ENCODE measurements around the gene LGALS3BP. TPM values are rescaled to one million over a fixed set of nuclear protein-coding genes. Genes with fewer than 3 reads are reported as not detected.

The LGALS3BP gene
- total RNA-seq, 1 experiment from 2014 or later, result 507 TPM

GRCh38 chr17:78988152-78988551 lies 8.4 kb upstream of the LGALS3BP start:
- POLR2A ChIA-PET (ENCODE audit: unreplicated experiment), result interaction anchor here (0.7 kb wide), 1 partner anchor 9 kb away, joined by 23 read pairs; the partner anchor contains the start of gene LGALS3BP
- Histone ChIP-seq H3K9me2 (ENCODE audit: insufficient read depth) (no peaks in the 10 kb centered on the region), H3K4me1 (replicated peaks; ENCODE audit: insufficient read depth) (peaks cover 30% of the 10 kb centered on the region), H3K36me3 (ENCODE audit: low read depth) (peaks cover 9% of the 10 kb centered on the region), H3F3A (ENCODE audit: insufficient read depth, low read depth) (peaks cover 45% of the 10 kb centered on the region), H4K20me1 (ENCODE audit: insufficient read depth) (no peaks in the 10 kb centered on the region), H3K27me3 (ENCODE audit: insufficient read depth, low read depth) (no peaks in the 10 kb centered on the region), H3K27ac (peak overlapping the region; percentile 88), H3K9me3 (ENCODE audit: insufficient read depth, low read depth) (no peaks in the 10 kb centered on the region), H3K79me2 (ENCODE audit: low read depth) (peaks cover 6% of the 10 kb centered on the region), H3K4me3 (no peak overlapping the region), H2AFZ (no peak overlapping the region), H3K4me2 (peak overlapping the region; percentile 72)
- intact Hi-C loops (cut with micrococcal nuclease; ENCODE audit: unreplicated experiment), result no loop called here
- BruUV-seq (replicated peaks), result no TSS peak
- TF ChIP-seq CTCF (conservative IDR thresholded peaks at IDR 0.05) (no peak), EZH2 (IDR thresholded peaks at IDR 0.05; ENCODE audit: low read depth) (no peak)
- no peak for DNase-seq
- CTCF ChIA-PET, result interaction anchor here (0.7 kb wide), 1 partner anchor 199 kb away, joined by 3 read pairs; no protein-coding TSS in a partner anchor

- Histone ChIP-seq H3K27ac (peak overlapping the region; percentile 88), H3K4me3 (peak overlapping the region; percentile 48; the same call in 1 of the 2 replicates), H2AFZ (peak overlapping the region; percentile 70; the same call in 1 of the 2 replicates), H3K9me2 (ENCODE audit: insufficient read depth) (no peaks in the 10 kb centered on the region), H4K20me1 (ENCODE audit: insufficient read depth) (no peaks in the 10 kb centered on the region), H3K9me3 (ENCODE audit: insufficient read depth, low read depth) (no peaks in the 10 kb centered on the region), H3K27me3 (ENCODE audit: insufficient read depth, low read depth) (no peaks in the 10 kb centered on the region), H3K4me2 (peak overlapping the region; percentile 72), H3K36me3 (ENCODE audit: low read depth) (no peaks in the 10 kb centered on the region; the same call in 1 of the 2 replicates), H3K79me2 (ENCODE audit: low read depth) (no peaks in the 10 kb centered on the region), H3F3A (ENCODE audit: insufficient read depth, low read depth) (peaks cover 45% of the 10 kb centered on the region), H3K4me1 (replicated peaks; ENCODE audit: insufficient read depth) (peaks cover 30% of the 10 kb centered on the region)
- intact Hi-C loops (cut with micrococcal nuclease; ENCODE audit: unreplicated experiment), result loop anchor here (2.0 kb wide), 3 partner anchors 30 to 96 kb away; no protein-coding TSS in a partner anchor
- BruUV-seq (replicated peaks), result TSS peak; percentile 26
- CTCF ChIA-PET, result interaction anchor here (0.7 to 1.2 kb wide), 5 partner anchors 9 to 729 kb away, joined by 3 to 4 read pairs (median 3); no protein-coding TSS in a partner anchor
- POLR2A ChIA-PET (ENCODE audit: unreplicated experiment), result interaction anchor here (0.6 to 1.5 kb wide), 4 partner anchors 10 to 1914 kb away, joined by 3 to 9 read pairs (median 3); no protein-coding TSS in a partner anchor
- TF ChIP-seq CTCF (conservative IDR thresholded peaks at IDR 0.05) (no peak), EZH2 (IDR thresholded peaks at IDR 0.05; ENCODE audit: low read depth) (no peak)
- DNase-seq, result peak; percentile 41 to 67
Observed at GRCh38 chr17:78986649-78987328, 7.1 kb upstream of the LGALS3BP start.

GRCh38 chr17:78986048-78986648 lies 6.4 kb upstream of the LGALS3BP start:
- Histone ChIP-seq H3K9me3 (ENCODE audit: insufficient read depth, low read depth) (no peaks in the 10 kb centered on the region), H3F3A (ENCODE audit: insufficient read depth, low read depth) (peaks cover 45% of the 10 kb centered on the region), H3K27ac (peak overlapping the region; percentile 88), H3K79me2 (ENCODE audit: low read depth) (no peaks in the 10 kb centered on the region), H3K27me3 (ENCODE audit: insufficient read depth, low read depth) (no peaks in the 10 kb centered on the region), H4K20me1 (ENCODE audit: insufficient read depth) (no peaks in the 10 kb centered on the region), H3K4me1 (replicated peaks; ENCODE audit: insufficient read depth) (peaks cover 30% of the 10 kb centered on the region), H2AFZ (peak overlapping the region; percentile 70; the same call in 1 of the 2 replicates), H3K36me3 (ENCODE audit: low read depth) (no peaks in the 10 kb centered on the region; the same call in 1 of the 2 replicates), H3K9me2 (ENCODE audit: insufficient read depth) (no peaks in the 10 kb centered on the region), H3K4me3 (peak overlapping the region; percentile 48; the same call in 1 of the 2 replicates), H3K4me2 (peak overlapping the region; percentile 72)
- no peak for DNase-seq
- intact Hi-C loops (cut with micrococcal nuclease; ENCODE audit: unreplicated experiment), result loop anchor here (2.0 kb wide), 3 partner anchors 31 to 97 kb away; no protein-coding TSS in a partner anchor
- ChIA-PET CTCF (interaction anchor here (0.6 to 1.2 kb wide), 6 partner anchors 10 to 729 kb away, joined by 3 to 4 read pairs (median 3); no protein-coding TSS in a partner anchor), POLR2A (ENCODE audit: unreplicated experiment) (interaction anchor here (0.5 to 1.5 kb wide), 4 partner anchors 10 to 1914 kb away, joined by 3 to 9 read pairs (median 6); partner anchors contain the start of gene CANT1)
- no TSS peak for BruUV-seq (replicated peaks)
- TF ChIP-seq CTCF (conservative IDR thresholded peaks at IDR 0.05) (no peak), EZH2 (IDR thresholded peaks at IDR 0.05; ENCODE audit: low read depth) (no peak)

Data from PC-9 (cell line).